Erythroblast (primary cell): Measurements from ENCODE around the gene DNAJB6.

Experiments
- GATA1 ChIP-seq: IDR thresholded peaks from 2 replicates; pipeline ENCODE4 v1.6.1; 2011; ENCODE audit warnings: low read depth, mild to moderate bottlenecking, control low read depth, low read length, moderate library complexity
- POLR2A ChIP-seq: IDR thresholded peaks from 2 replicates; pipeline ENCODE4 v1.6.1; 2011; ENCODE audit warnings: mild to moderate bottlenecking, low read length

GRCh38 chr7:157292258-157292657 lies 44.5 kb upstream of the DNAJB6 start:
- TF ChIP-seq POLR2A (no peak), GATA1 (no peak)
